ENCODE results near the gene INTS11. TPM values are rescaled to one million over a fixed set of nuclear protein-coding genes. Genes with fewer than 3 reads are reported as not detected.

Gene INTS11
- total and polyA plus RNA-seq, 2 of the 13 experiments (the other 11 are each of a cell fraction or from before 2014, with no cell fraction given) = 52.8 to 94.8 TPM

DNA sequence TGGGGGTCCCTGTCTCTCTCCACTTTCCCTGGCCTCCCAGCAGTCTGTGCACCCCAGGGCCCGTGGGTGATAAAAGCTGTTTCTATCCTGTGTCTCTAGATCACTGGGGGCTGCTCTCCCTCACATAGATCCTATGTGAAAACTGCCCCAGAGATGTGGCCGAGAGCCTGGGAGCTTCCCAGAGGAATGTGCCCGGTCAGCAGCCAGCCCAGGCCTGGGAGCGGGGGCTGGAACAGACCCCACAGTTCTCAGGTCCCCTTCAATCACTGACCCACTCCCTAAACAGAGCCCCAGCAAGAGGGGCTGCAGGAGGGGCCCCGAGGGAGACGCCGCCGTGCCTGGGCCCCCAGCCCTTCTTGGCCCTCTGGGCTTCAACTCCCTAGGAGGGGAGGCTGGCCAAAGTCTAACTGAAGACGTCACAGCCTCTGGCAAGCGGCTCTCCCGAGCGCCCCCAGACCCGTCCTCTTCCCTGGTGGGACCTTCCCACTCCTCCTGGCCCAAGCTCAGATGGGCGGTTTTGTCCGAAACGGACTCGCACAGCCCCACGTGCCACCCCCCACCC lies 33.5 kb upstream of the INTS11 start:
- WGBS (ENCODE audit: low lambda C conversion rate) = 27% methylated on average over 3 of the region's 18 CpGs
- intact Hi-C loops (cut with micrococcal nuclease; ENCODE audit: unreplicated experiment) = no loop called here
- peak; percentile 6 for ATAC-seq
- Histone ChIP-seq H3K36me3 (replicated peaks in 1 of 2; ENCODE audit: control insufficient read depth in 1 of 2, insufficient read depth in 2 of 2, low read length in 2 of 2) (no peaks in the 10 kb centered on the region), H2AFZ (ENCODE audit: low read length) (no peak overlapping the region), H4K20me1 (ENCODE audit: insufficient read depth, low read length) (no peaks in the 10 kb centered on the region), H3K4me1 (ENCODE audit: insufficient read depth, low read length) (peaks cover 57% of the 10 kb centered on the region), H3K79me2 (ENCODE audit: insufficient read depth, low read length) (peaks cover 4% of the 10 kb centered on the region), H3K27ac (ENCODE audit: extremely low read length, insufficient read depth, low read length) (peak overlapping the region; percentile 88), H3K27me3 (ENCODE audit: control insufficient read depth in 1 of 2, insufficient read depth in 2 of 2, low read length in 2 of 2) (no peaks in the 10 kb centered on the region), H3K9ac (ENCODE audit: insufficient read depth, low read depth, low read length) (peak overlapping the region; percentile 80), H3K4me2 (ENCODE audit: low read depth, low read length) (peak overlapping the region; percentile 92), H3K9me3 (ENCODE audit: low read length) (no peaks in the 10 kb centered on the region), H3K4me3 (replicated peaks in 1 of 3; ENCODE audit: insufficient read depth in 1 of 3, low read depth in 2 of 3, low read length in 3 of 3) (peak overlapping the region; percentile 69 to 74 (median 71))
- TSS peak; percentile 79 for BruUV-seq (replicated peaks)
- FAIRE-seq = no peak
- in situ Hi-C loops (cut with HindIII; ENCODE audit: extremely low pct_ligation_motif_present, low pct_unique_long_range_greater_than_20kb) = no loop called here
- CTCF ChIA-PET (ENCODE audit: low intra/inter-chr PET ratio, low total read pairs) = no interaction called here
- POLR2A ChIA-PET = interaction anchor here (0.6 to 4.0 kb wide), 6 partner anchors 10 to 49 kb away, joined by 3 to 38 read pairs (median 10); partner anchors contain the start of genes AURKAIP1, CCNL2, DVL1 and MRPL20
- no peak for DNase-seq (ENCODE audit: low spot score)
- TF ChIP-seq TSC22D2 (CRISPR knock-in tag; IDR thresholded peaks at IDR 0.05; ENCODE audit: borderline replicate concordance) = no peak
- no peak for TF ChIP-seq ZNF883 (CRISPR knock-in tag; IDR thresholded peaks at IDR 0.05; ENCODE audit: not compliant biosample characterization)
- no peak for TF ChIP-seq ZNF329 (CRISPR knock-in tag; IDR thresholded peaks at IDR 0.05; ENCODE audit: low read depth)
- TF ChIP-seq ZNF788 (CRISPR knock-in tag; IDR thresholded peaks at IDR 0.05; ENCODE audit: borderline replicate concordance) = no peak
- TF ChIP-seq RFXAP (CRISPR knock-in tag; IDR thresholded peaks at IDR 0.05; ENCODE audit: borderline replicate concordance) = no peak
- TF ChIP-seq ZNF232 (CRISPR knock-in tag; IDR thresholded peaks at IDR 0.05; ENCODE audit: borderline replicate concordance) = no peak
- TF ChIP-seq SP2 (CRISPR knock-in tag; IDR thresholded peaks at IDR 0.05) = no peak
- TF ChIP-seq ATAD3A (CRISPR knock-in tag; IDR thresholded peaks at IDR 0.05) = no peak
- no peak for TF ChIP-seq UBTF (CRISPR knock-in tag; IDR thresholded peaks at IDR 0.05)
- no peak for TF ChIP-seq RBM22 (optimal IDR thresholded peaks at IDR 0.05; ENCODE audit: low read length)
- no peak for TF ChIP-seq TCF7 (IDR thresholded peaks at IDR 0.05; ENCODE audit: low read depth)
- no peak for TF ChIP-seq CSRNP1 (CRISPR knock-in tag; IDR thresholded peaks at IDR 0.05)
- no peak for TF ChIP-seq ZNF143 (CRISPR knock-in tag; IDR thresholded peaks at IDR 0.05)
- no peak for TF ChIP-seq TBX2 (CRISPR knock-in tag; IDR thresholded peaks at IDR 0.05; ENCODE audit: borderline replicate concordance)
- no peak for TF ChIP-seq MAFG (CRISPR knock-in tag; IDR thresholded peaks at IDR 0.05)
- no peak for TF ChIP-seq KAT8 (CRISPR knock-in tag; IDR thresholded peaks at IDR 0.05)
- TF ChIP-seq NFKBIZ (CRISPR knock-in tag; IDR thresholded peaks at IDR 0.05) = no peak
- TF ChIP-seq GTF2F1 (IDR thresholded peaks at IDR 0.05; ENCODE audit: low read length) = no peak
- TF ChIP-seq ATM (IDR thresholded peaks at IDR 0.05; ENCODE audit: borderline replicate concordance) = no peak
- no peak for TF ChIP-seq NCOR1 (IDR thresholded peaks at IDR 0.05; ENCODE audit: borderline replicate concordance, low read length)
- TF ChIP-seq MBNL3 (CRISPR knock-in tag; conservative IDR thresholded peaks at IDR 0.05) = no peak
- no peak for TF ChIP-seq ZNF816 (CRISPR knock-in tag; IDR thresholded peaks at IDR 0.05; ENCODE audit: borderline replicate concordance)
- TF ChIP-seq HNF4G (IDR thresholded peaks at IDR 0.05; ENCODE audit: borderline replicate concordance, low read depth, low read length) = peak; percentile 47; the same call in 1 of the 2 replicates
- no peak; the same call in 1 of the 2 replicates for TF ChIP-seq HNF4G (CRISPR knock-in tag; IDR thresholded peaks at IDR 0.05; ENCODE audit: borderline replicate concordance, low read depth)
